Measurements from ENCODE around the gene GDF15. TPM values are rescaled to one million over a fixed set of nuclear protein-coding genes. Genes with fewer than 3 reads are reported as not detected.
"Not testable (repeated sequence)": the region's sequence is repeated elsewhere in the genome, so short reads cannot be mapped to it uniquely, and the experiment has no call there.

The GDF15 gene
- total RNA-seq, 3 donors from 2014 or later: 2.7 to 60.3 (median 9.2) TPM

DNA sequence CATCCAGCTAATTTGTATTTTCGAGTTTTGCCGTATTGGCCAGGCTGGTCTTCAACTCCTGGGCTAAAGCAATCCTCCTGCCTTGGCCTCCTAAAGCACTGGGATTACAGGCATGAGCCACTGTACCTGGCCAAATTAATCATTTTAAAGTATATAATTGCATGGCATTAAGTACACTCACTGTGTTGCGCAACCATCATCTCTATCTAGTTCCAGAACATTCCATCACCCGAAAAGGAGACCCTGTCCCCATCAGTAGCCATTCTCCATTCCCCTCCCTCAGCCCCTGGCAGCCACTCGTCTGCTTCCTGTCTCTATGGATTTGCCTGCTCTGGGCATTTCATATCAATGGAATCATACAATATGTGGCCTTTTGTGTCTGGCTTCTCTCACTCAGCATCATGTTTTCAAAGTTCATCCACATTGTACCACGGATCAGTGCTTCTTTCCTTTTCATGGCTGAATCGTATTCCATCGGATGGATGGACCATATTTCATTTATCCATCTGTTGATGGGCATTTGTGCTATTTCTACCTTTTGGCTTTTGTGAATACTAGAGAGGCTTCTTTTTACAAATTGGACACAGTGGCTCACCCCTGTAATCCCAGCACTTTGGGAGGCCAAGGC is 32.5 kb upstream of the GDF15 start:
- Histone ChIP-seq H3K4me3 (no peak overlapping the region), H3K27ac (no peak overlapping the region), H3K27me3 (no peaks in the 10 kb centered on the region), H3K9me3 (no peaks in the 10 kb centered on the region), H3K4me1 (no peaks in the 10 kb centered on the region), H3K36me3 (no peaks in the 10 kb centered on the region)
- no peak for DNase-seq (ENCODE audit: low spot score in 2 of 2)
- intact Hi-C loops (cut with DNase I; ENCODE audit: low total_unique reads): no loop called here
- TF ChIP-seq CTCF (IDR thresholded peaks at IDR 0.05) (no peak), POLR2AphosphoS5 (IDR thresholded peaks at IDR 0.05) (no peak), POLR2A (IDR thresholded peaks at IDR 0.05) (no peak)

DNA sequence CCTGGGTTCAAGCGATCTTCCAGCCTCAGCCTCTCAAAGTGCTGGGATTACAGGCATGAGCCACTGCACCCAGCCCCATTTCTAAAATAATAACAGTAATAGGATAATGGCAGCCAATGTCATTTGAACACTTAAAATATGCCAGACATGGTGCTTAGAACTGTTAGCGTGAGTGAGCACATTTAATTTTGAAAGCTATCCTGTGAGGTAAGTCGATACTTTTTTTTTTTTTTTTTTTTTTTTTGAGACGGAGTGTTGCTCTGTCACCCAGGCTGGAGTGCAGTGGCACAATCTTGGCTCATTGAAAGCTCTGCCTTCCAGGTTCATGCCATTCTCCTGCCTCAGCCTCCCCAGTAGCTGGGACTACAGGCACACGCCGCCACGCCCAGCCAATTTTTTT is 31.2 kb upstream of the GDF15 start:
- DNase-seq (ENCODE audit: low spot score in 2 of 2); H3K27ac ChIP-seq; intact Hi-C loops (cut with DNase I; ENCODE audit: low total_unique reads); H3K4me1 ChIP-seq; H3K27me3 ChIP-seq; H3K36me3 ChIP-seq; H3K9me3 ChIP-seq; H3K4me3 ChIP-seq: not testable (repeated sequence)

DNA sequence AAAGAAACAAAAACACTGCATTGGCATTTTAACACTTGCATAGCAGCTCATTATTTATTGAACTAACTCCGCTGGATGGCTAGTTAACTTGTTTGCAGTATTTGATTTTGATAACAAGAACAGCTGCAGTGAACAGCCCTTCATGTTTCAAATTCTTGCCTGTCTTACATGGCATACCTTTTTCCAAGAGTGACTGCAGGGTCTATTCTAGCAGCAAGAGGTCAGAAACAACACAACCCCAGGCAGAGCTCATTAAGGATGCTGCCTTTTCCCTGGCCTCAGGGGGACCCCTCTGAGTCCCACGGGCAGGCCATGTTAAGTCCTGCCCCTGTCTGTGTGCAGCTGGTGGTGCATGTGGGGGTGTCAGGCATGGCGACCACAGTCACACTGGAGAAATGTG is 28.9 kb upstream of the GDF15 start:
- H3K9me3 ChIP-seq: no peaks in the 10 kb centered on the region
- no peak for DNase-seq (ENCODE audit: low spot score in 2 of 2)
- no peak overlapping the region for H3K4me3 ChIP-seq
- H3K27ac ChIP-seq: no peak overlapping the region
- TF ChIP-seq POLR2AphosphoS5 (IDR thresholded peaks at IDR 0.05) (no peak), POLR2A (IDR thresholded peaks at IDR 0.05) (no peak), CTCF (IDR thresholded peaks at IDR 0.05) (no peak)
- no peaks in the 10 kb centered on the region for H3K27me3 ChIP-seq
- H3K36me3 ChIP-seq: no peaks in the 10 kb centered on the region
- H3K4me1 ChIP-seq: no peaks in the 10 kb centered on the region
- intact Hi-C loops (cut with DNase I; ENCODE audit: low total_unique reads): no loop called here

GRCh38 chr19:18361646-18362045 is 24.3 kb upstream of the GDF15 start:
- no peak for TF ChIP-seq CTCF (IDR thresholded peaks at IDR 0.05)
- no peak for TF ChIP-seq POLR2A (IDR thresholded peaks at IDR 0.05)
- no peak for TF ChIP-seq POLR2AphosphoS5 (IDR thresholded peaks at IDR 0.05)
- Histone ChIP-seq H3K27ac (no peak overlapping the region), H3K4me3 (no peak overlapping the region), H3K36me3 (no peaks in the 10 kb centered on the region), H3K27me3 (no peaks in the 10 kb centered on the region), H3K4me1 (no peaks in the 10 kb centered on the region), H3K9me3 (no peaks in the 10 kb centered on the region)
- intact Hi-C loops (cut with DNase I; ENCODE audit: low total_unique reads): no loop called here
- DNase-seq (ENCODE audit: low spot score in 2 of 2): no peak

- TF ChIP-seq CTCF (IDR thresholded peaks at IDR 0.05) (no peak), POLR2A (IDR thresholded peaks at IDR 0.05) (no peak), POLR2AphosphoS5 (IDR thresholded peaks at IDR 0.05) (no peak)
- H3K27me3 ChIP-seq: no peaks in the 10 kb centered on the region
- peak overlapping the region; percentile 33 to 90 for H3K27ac ChIP-seq
- H3K9me3 ChIP-seq: no peaks in the 10 kb centered on the region
- H3K36me3 ChIP-seq: no peaks in the 10 kb centered on the region
- intact Hi-C loops (cut with DNase I; ENCODE audit: low total_unique reads): no loop called here
- DNase-seq (ENCODE audit: low spot score in 2 of 2): no peak
- no peaks in the 10 kb centered on the region for H3K4me1 ChIP-seq
- no peak overlapping the region for H3K4me3 ChIP-seq
These were observed 22.9 kb upstream of the GDF15 start for GRCh38 chr19:18362934-18363542.
